ENCODE results near the gene PRKCZ.

Gene PRKCZ

GRCh38 chr1:2067981-2068380, 17.8 kb downstream of the PRKCZ start:
- DNase-seq: no peak

GRCh38 chr1:2068951-2069350, 18.7 kb downstream of the PRKCZ start:
- no peak for DNase-seq

GRCh38 chr1:2070016-2070415, 19.8 kb downstream of the PRKCZ start:
- DNase-seq: no peak

GRCh38 chr1:2070800-2071530, 20.8 kb downstream of the PRKCZ start:
- DNase-seq: no peak

GRCh38 chr1:2072109-2072806, 22.0 kb downstream of the PRKCZ start:
- DNase-seq: no peak

GRCh38 chr1:2072891-2073290, 22.7 kb downstream of the PRKCZ start:
- DNase-seq: no peak

- DNase-seq: no peak
These were observed 23.4 kb downstream of the PRKCZ start for GRCh38 chr1:2073382-2074230.

- DNase-seq: no peak
These were observed 24.2 kb downstream of the PRKCZ start for GRCh38 chr1:2074396-2074795.

GRCh38 chr1:2074944-2075740, 24.9 kb downstream of the PRKCZ start:
- DNase-seq: no peak

- no peak for DNase-seq
These were observed 26.6 kb downstream of the PRKCZ start for GRCh38 chr1:2076826-2077225.

GRCh38 chr1:2078170-2078569, 28.0 kb downstream of the PRKCZ start:
- DNase-seq: no peak

GRCh38 chr1:2079396-2080085, 29.3 kb downstream of the PRKCZ start:
- DNase-seq: no peak

GRCh38 chr1:2080140-2080539, 29.9 kb downstream of the PRKCZ start:
- DNase-seq: no peak

GRCh38 chr1:2080884-2081283, 30.7 kb downstream of the PRKCZ start:
- DNase-seq: no peak

- no peak for DNase-seq
These were observed 31.2 kb downstream of the PRKCZ start for GRCh38 chr1:2081326-2081885.

GRCh38 chr1:2082064-2082463, 31.9 kb downstream of the PRKCZ start:
- DNase-seq: no peak

GRCh38 chr1:2083666-2084065, 33.5 kb downstream of the PRKCZ start:
- no peak for DNase-seq

GRCh38 chr1:2084306-2084705, 34.1 kb downstream of the PRKCZ start:
- DNase-seq: no peak

- no peak for DNase-seq
These were observed 34.9 kb downstream of the PRKCZ start for GRCh38 chr1:2085080-2085479.

GRCh38 chr1:2086446-2087078, 36.4 kb downstream of the PRKCZ start:
- no peak for DNase-seq

- DNase-seq: no peak
These were observed 37.6 kb downstream of the PRKCZ start for GRCh38 chr1:2087766-2088165.
